ENCODE measurements around the gene CAPN12. TPM values are rescaled to one million over a fixed set of nuclear protein-coding genes. Genes with fewer than 3 reads are reported as not detected.

The CAPN12 gene
- total and polyA plus RNA-seq, 2 experiments from 2014 or later = 0.11 to 0.21 TPM

GRCh38 chr19:38706792-38707511 is 37.3 kb downstream of the CAPN12 start:
- no peaks in the 10 kb centered on the region for H3K27me3 ChIP-seq (replicated peaks; ENCODE audit: insufficient read depth)
- peaks cover 97% of the 10 kb centered on the region for H3K79me2 ChIP-seq (ENCODE audit: insufficient read depth)
- H4K20me1 ChIP-seq (ENCODE audit: insufficient read depth) = no peaks in the 10 kb centered on the region
- DNase-seq = no peak
- no peaks in the 10 kb centered on the region for H3K9me2 ChIP-seq (ENCODE audit: insufficient read depth)
- peaks cover 7% of the 10 kb centered on the region; the same call in 1 of the 2 replicates for H3K4me1 ChIP-seq (ENCODE audit: insufficient read depth)
- H3F3A ChIP-seq (ENCODE audit: insufficient read depth) = peaks cover 30% of the 10 kb centered on the region
- in situ Hi-C loops (cut with MboI) = no loop called here
- no peak overlapping the region for H3K4me3 ChIP-seq
- H3K4me2 ChIP-seq (ENCODE audit: unreplicated experiment) = no peak overlapping the region
- H3K9me3 ChIP-seq (ENCODE audit: low read depth) = no peaks in the 10 kb centered on the region
- TF ChIP-seq EZH2phosphoT487 (IDR thresholded peaks at IDR 0.05; ENCODE audit: insufficient read depth, low read depth) (no peak), EZH2 (IDR thresholded peaks at IDR 0.05; ENCODE audit: insufficient read depth, poor library complexity, severe bottlenecking) (no peak)
- peaks cover 56% of the 10 kb centered on the region for H3K36me3 ChIP-seq (ENCODE audit: low read depth)
- no peak overlapping the region for H2AFZ ChIP-seq
- 85 to 90% methylated on average over 15 to 16 of the region's 16 CpGs for whole genome bisulfite sequencing, 2 experiments (ENCODE audit: low coverage in 1 of 2, low lambda C conversion rate in 2 of 2, missing lambda C conversion rate in 2 of 2)
- peak overlapping the region; percentile 9; the same call in 1 of the 2 replicates for H3K9ac ChIP-seq
- peak overlapping the region; percentile 4; the same call in 1 of the 2 replicates for H3K27ac ChIP-seq

- TF ChIP-seq EZH2phosphoT487 (IDR thresholded peaks at IDR 0.05; ENCODE audit: insufficient read depth, low read depth) (no peak), EZH2 (IDR thresholded peaks at IDR 0.05; ENCODE audit: insufficient read depth, poor library complexity, severe bottlenecking) (no peak)
- no peaks in the 10 kb centered on the region for H3K4me1 ChIP-seq (ENCODE audit: insufficient read depth)
- H3K9me2 ChIP-seq (ENCODE audit: insufficient read depth) = no peaks in the 10 kb centered on the region
- H3K79me2 ChIP-seq (ENCODE audit: insufficient read depth) = peaks cover 100% of the 10 kb centered on the region
- H3K9me3 ChIP-seq (ENCODE audit: low read depth) = no peaks in the 10 kb centered on the region
- H2AFZ ChIP-seq = no peak overlapping the region
- H4K20me1 ChIP-seq (ENCODE audit: insufficient read depth) = no peaks in the 10 kb centered on the region
- H3K27me3 ChIP-seq (replicated peaks; ENCODE audit: insufficient read depth) = no peaks in the 10 kb centered on the region
- 91 to 93% methylated on average over 22 of the region's 22 CpGs for WGBS, 2 experiments (ENCODE audit: low coverage in 1 of 2, low lambda C conversion rate in 2 of 2, missing lambda C conversion rate in 2 of 2)
- no peak overlapping the region for H3K4me2 ChIP-seq (ENCODE audit: unreplicated experiment)
- no peak overlapping the region for H3K4me3 ChIP-seq
- in situ Hi-C loops (cut with MboI) = no loop called here
- peaks cover 58% of the 10 kb centered on the region for H3K36me3 ChIP-seq (ENCODE audit: low read depth)
- peaks cover 19% of the 10 kb centered on the region; the same call in 1 of the 2 replicates for H3F3A ChIP-seq (ENCODE audit: insufficient read depth)
- no peak overlapping the region for H3K9ac ChIP-seq
- H3K27ac ChIP-seq = no peak overlapping the region
- DNase-seq = no peak
These were observed 38.9 kb downstream of the CAPN12 start for GRCh38 chr19:38705197-38706019.

- Histone ChIP-seq H3K27me3 (replicated peaks; ENCODE audit: insufficient read depth) (no peaks in the 10 kb centered on the region), H3K4me2 (ENCODE audit: unreplicated experiment) (no peak overlapping the region), H4K20me1 (ENCODE audit: insufficient read depth) (no peaks in the 10 kb centered on the region), H3K4me3 (no peak overlapping the region), H3K9me2 (ENCODE audit: insufficient read depth) (no peaks in the 10 kb centered on the region), H3K36me3 (ENCODE audit: low read depth) (peaks cover 58% of the 10 kb centered on the region), H3F3A (ENCODE audit: insufficient read depth) (peaks cover 16% of the 10 kb centered on the region; the same call in 1 of the 2 replicates), H2AFZ (no peak overlapping the region), H3K9me3 (ENCODE audit: low read depth) (no peaks in the 10 kb centered on the region), H3K4me1 (ENCODE audit: insufficient read depth) (no peaks in the 10 kb centered on the region), H3K27ac (no peak overlapping the region), H3K79me2 (ENCODE audit: insufficient read depth) (peaks cover 100% of the 10 kb centered on the region), H3K9ac (no peak overlapping the region)
- in situ Hi-C loops (cut with MboI) = no loop called here
- WGBS, 2 experiments (ENCODE audit: low coverage in 1 of 2, low lambda C conversion rate in 2 of 2, missing lambda C conversion rate in 2 of 2) = 95% methylated on average over 13 of the region's 13 CpGs
- DNase-seq = no peak
- TF ChIP-seq EZH2phosphoT487 (IDR thresholded peaks at IDR 0.05; ENCODE audit: insufficient read depth, low read depth) (no peak), EZH2 (IDR thresholded peaks at IDR 0.05; ENCODE audit: insufficient read depth, poor library complexity, severe bottlenecking) (no peak)
These were observed 39.7 kb downstream of the CAPN12 start for GRCh38 chr19:38704488-38705026.

- H4K20me1 ChIP-seq (ENCODE audit: insufficient read depth) = no peaks in the 10 kb centered on the region
These were observed 40.8 kb downstream of the CAPN12 start for GRCh38 chr19:38703509-38703908.

More at GRCh38 chr19:38703509-38703908, 40.8 kb downstream of the CAPN12 start:
- no peak overlapping the region for H3K4me3 ChIP-seq
- no peak for DNase-seq
- no peak overlapping the region for H3K9ac ChIP-seq
- peaks cover 54% of the 10 kb centered on the region for H3K36me3 ChIP-seq (ENCODE audit: low read depth)
- no peaks in the 10 kb centered on the region for H3K9me3 ChIP-seq (ENCODE audit: low read depth)
- no peaks in the 10 kb centered on the region for H3K9me2 ChIP-seq (ENCODE audit: insufficient read depth)
- H3K79me2 ChIP-seq (ENCODE audit: insufficient read depth) = peaks cover 100% of the 10 kb centered on the region
- in situ Hi-C loops (cut with MboI) = no loop called here
- no peak overlapping the region for H3K27ac ChIP-seq
- no peak overlapping the region for H3K4me2 ChIP-seq (ENCODE audit: unreplicated experiment)
- H3F3A ChIP-seq (ENCODE audit: insufficient read depth) = peaks cover 16% of the 10 kb centered on the region; the same call in 1 of the 2 replicates
- TF ChIP-seq EZH2 (IDR thresholded peaks at IDR 0.05; ENCODE audit: insufficient read depth, poor library complexity, severe bottlenecking) = no peak
- TF ChIP-seq EZH2phosphoT487 (IDR thresholded peaks at IDR 0.05; ENCODE audit: insufficient read depth, low read depth) = no peak
- H3K27me3 ChIP-seq (replicated peaks; ENCODE audit: insufficient read depth) = no peaks in the 10 kb centered on the region
- no peaks in the 10 kb centered on the region for H3K4me1 ChIP-seq (ENCODE audit: insufficient read depth)
- 93 to 94% methylated on average over 14 of the region's 14 CpGs for WGBS, 2 experiments (ENCODE audit: low coverage in 1 of 2, low lambda C conversion rate in 2 of 2, missing lambda C conversion rate in 2 of 2)
- H2AFZ ChIP-seq = no peak overlapping the region

Data from GM23248 (cell line).